ENCODE measurements around the gene MPG. TPM values are rescaled to one million over a fixed set of nuclear protein-coding genes. Genes with fewer than 3 reads are reported as not detected.
"Not testable (repeated sequence)": the region's sequence is repeated elsewhere in the genome, so short reads cannot be mapped to it uniquely, and the experiment has no call there.

MPG gene
- polyA plus RNA-seq, 3 donors = 32.5 to 86.9 (median 70.6) TPM

- no peak for TF ChIP-seq CTCF (IDR thresholded peaks at IDR 0.05)
- Histone ChIP-seq H3K4me1 (ENCODE audit: control insufficient read depth in 1 of 2, insufficient read depth in 2 of 2, low read length in 2 of 2) (no peaks in the 10 kb centered on the region), H3K27ac (ENCODE audit: low read depth in 1 of 2, low read length in 2 of 2) (no peak overlapping the region), H3K27me3 (ENCODE audit: control insufficient read depth in 2 of 2, insufficient read depth in 2 of 2, low read length in 2 of 2) (no peaks in the 10 kb centered on the region), H3K4me3 (replicated peaks in 1 of 3; ENCODE audit: low read depth in 2 of 3, low read length in 3 of 3) (no peak overlapping the region), H3K9ac (ENCODE audit: insufficient read depth, low read length, poor library complexity, severe bottlenecking) (no peak overlapping the region), H3K9me3 (replicated peaks in 1 of 2; ENCODE audit: control insufficient read depth in 1 of 2, insufficient read depth in 1 of 2, low read length in 2 of 2) (no peaks in the 10 kb centered on the region), H3K79me2 (ENCODE audit: insufficient read depth, low read length) (peaks cover 15% of the 10 kb centered on the region), H3K36me3 (replicated peaks in 1 of 2; ENCODE audit: control insufficient read depth in 1 of 2, insufficient read depth in 2 of 2, low read length in 2 of 2) (peaks cover 45 to 72% of the 10 kb centered on the region in 2 donors), H4K20me1 (ENCODE audit: insufficient read depth, low read length) (no peaks in the 10 kb centered on the region), H2AFZ (ENCODE audit: insufficient read depth, low read depth, low read length, poor library complexity, severe bottlenecking) (no peak overlapping the region), H3K4me2 (replicated peaks; ENCODE audit: extremely low read depth, low read length, poor library complexity, severe bottlenecking) (no peak overlapping the region)
- 100% methylated on average over 4 of the region's 5 CpGs for WGBS (ENCODE audit: insufficient coverage)
- Mint-ChIP-seq H3K4me1 (peaks cover 4% of the 10 kb centered on the region), H3K4me3 (no peak overlapping the region), H3K36me3 (peaks cover 57 to 73% of the 10 kb centered on the region in 2 donors), H3K27me3 (ENCODE audit: low read depth in 3 of 3) (peaks cover 0 to 7% (median 0%) of the 10 kb centered on the region in 3 donors), H3K9me3 (no peaks in the 10 kb centered on the region), H3K27ac (no peak overlapping the region)
- intact Hi-C loops (cut with micrococcal nuclease) = no loop called here
- DNase-seq = no peak
Measured at GRCh38 chr16:45454-45853, 32.6 kb upstream of the MPG start.

DNA sequence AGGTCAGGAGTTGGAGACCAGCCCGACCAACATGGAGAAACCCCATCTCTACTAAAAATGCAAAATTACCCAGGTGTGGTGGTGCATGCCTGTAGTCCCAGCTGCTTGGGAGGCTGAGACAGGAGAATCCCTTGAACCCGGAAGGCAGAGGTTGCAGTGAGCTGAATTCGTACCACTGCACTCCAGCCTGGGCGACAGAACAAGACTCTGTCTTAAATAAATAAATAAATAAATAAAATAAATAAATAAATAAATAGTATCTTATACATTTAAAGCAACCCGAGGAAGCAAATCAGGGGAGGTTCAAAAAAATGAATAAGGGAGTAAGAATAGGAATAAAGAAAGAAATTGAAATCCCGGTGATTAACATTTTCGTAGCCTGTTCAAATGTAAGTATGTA is 31.5 kb upstream of the MPG start:
- Histone ChIP-seq H3K36me3 (replicated peaks in 1 of 2; ENCODE audit: control insufficient read depth in 1 of 2, insufficient read depth in 2 of 2, low read length in 2 of 2) (peaks cover 54 to 80% of the 10 kb centered on the region in 2 donors), H4K20me1 (ENCODE audit: insufficient read depth, low read length) (peaks cover 10% of the 10 kb centered on the region), H3K79me2 (ENCODE audit: insufficient read depth, low read length) (peaks cover 26% of the 10 kb centered on the region)
- H3K27me3 Mint-ChIP-seq (ENCODE audit: low read depth in 3 of 3); H2AFZ ChIP-seq (ENCODE audit: insufficient read depth, low read depth, low read length, poor library complexity, severe bottlenecking); H3K27ac ChIP-seq (ENCODE audit: low read depth in 1 of 2, low read length in 2 of 2); H3K9me3 ChIP-seq (replicated peaks in 1 of 2; ENCODE audit: control insufficient read depth in 1 of 2, insufficient read depth in 1 of 2, low read length in 2 of 2); H3K27me3 ChIP-seq (ENCODE audit: control insufficient read depth in 2 of 2, insufficient read depth in 2 of 2, low read length in 2 of 2); H3K4me1 ChIP-seq (ENCODE audit: control insufficient read depth in 1 of 2, insufficient read depth in 2 of 2, low read length in 2 of 2); H3K4me3 ChIP-seq (replicated peaks in 1 of 3; ENCODE audit: low read depth in 2 of 3, low read length in 3 of 3); H3K9ac ChIP-seq (ENCODE audit: insufficient read depth, low read length, poor library complexity, severe bottlenecking); DNase-seq; H3K9me3 Mint-ChIP-seq; H3K4me2 ChIP-seq (replicated peaks; ENCODE audit: extremely low read depth, low read length, poor library complexity, severe bottlenecking); intact Hi-C loops (cut with micrococcal nuclease); H3K4me3 Mint-ChIP-seq; H3K27ac Mint-ChIP-seq: not testable (repeated sequence)
- Mint-ChIP-seq H3K4me1 (peaks cover 13% of the 10 kb centered on the region), H3K36me3 (peaks cover 67 to 83% of the 10 kb centered on the region in 2 donors)
- no CpG with 5 or more reads among the region's 7 CpGs for WGBS (ENCODE audit: insufficient coverage)
